Parathyroid adenoma (tissue), 2 donors: Measurements from ENCODE around the gene EYA3.

ENCODE experiments used
- H2AFZ ChIP-seq: fragments of 300-600 bp; sonication (generic); one replicate; pipeline ENCODE4 v1.7.0; 2017; ENCODE audit warnings: antibody characterized with exemption, mild to moderate bottlenecking
- H3K27ac ChIP-seq: fragments of 300-600 bp; sonication (generic); one replicate; pipeline ENCODE4 v1.7.0; 2017
- H3K27me3 ChIP-seq: fragments of 300-600 bp; sonication (generic); one replicate; pipeline ENCODE4 v1.7.0; 2017; ENCODE audit warnings: low read length; ENCODE audit not compliant: control insufficient read depth, insufficient read depth
- H3K36me3 ChIP-seq: fragments of 300-600 bp; sonication (generic); one replicate; pipeline ENCODE4 v1.7.0; 2017; ENCODE audit warnings: low read length; ENCODE audit not compliant: control insufficient read depth, insufficient read depth
- H3K4me1 ChIP-seq: fragments of 300-600 bp; sonication (generic); one replicate; pipeline ENCODE4 v1.7.0; 2017; ENCODE audit warnings: control low read depth
- H3K4me2 ChIP-seq: fragments of 300-600 bp; sonication (generic); one replicate; pipeline ENCODE4 v1.7.0; 2017; ENCODE audit warnings: low read length
- H3K4me3 ChIP-seq: fragments of 300-600 bp; sonication (generic); one replicate; pipeline ENCODE4 v1.7.0; 2017; ENCODE audit warnings: low read depth, low read length
- H3K79me2 ChIP-seq: fragments of 300-600 bp; sonication (generic); one replicate; pipeline ENCODE4 v1.7.0; 2017; ENCODE audit warnings: control low read depth
- H3K9ac ChIP-seq: fragments of 300-600 bp; sonication (generic); one replicate; pipeline ENCODE4 v1.7.0; 2017; ENCODE audit warnings: mild to moderate bottlenecking
- H3K9me3 ChIP-seq: fragments of 300-600 bp; sonication (generic); one replicate; pipeline ENCODE4 v1.7.0; 2017; ENCODE audit warnings: low read length; ENCODE audit not compliant: control insufficient read depth
- CTCF ChIP-seq: fragments of 300-600 bp; sonication (generic); IDR thresholded peaks from one replicate; pipeline ENCODE4 v1.7.0; 2017; ENCODE audit warnings: antibody characterized with exemption, mild to moderate bottlenecking
- donor health status: primary hyperparathyroidism.

EYA3 gene

GRCh38 chr1:27957655-27958054, 130.8 kb downstream of the EYA3 start:
- H3K9me3 ChIP-seq, result no peaks in the 10 kb centered on the region
- no peaks in the 10 kb centered on the region for H3K27me3 ChIP-seq
- H3K4me2 ChIP-seq, result no peak overlapping the region
- no peak overlapping the region for H2AFZ ChIP-seq
- no peaks in the 10 kb centered on the region for H3K79me2 ChIP-seq
- peaks cover 4% of the 10 kb centered on the region for H3K4me1 ChIP-seq
- no peak for TF ChIP-seq CTCF
- no peak overlapping the region for H3K4me3 ChIP-seq
- H3K27ac ChIP-seq, result no peak overlapping the region
- H3K36me3 ChIP-seq, result no peaks in the 10 kb centered on the region
- H3K9ac ChIP-seq, result no peak overlapping the region

- peaks cover 4% of the 10 kb centered on the region for H3K4me1 ChIP-seq
- no peak overlapping the region for H3K4me3 ChIP-seq
- no peak for TF ChIP-seq CTCF
- no peaks in the 10 kb centered on the region for H3K27me3 ChIP-seq
- H3K9ac ChIP-seq, result no peak overlapping the region
- H3K9me3 ChIP-seq, result no peaks in the 10 kb centered on the region
- no peaks in the 10 kb centered on the region for H3K79me2 ChIP-seq
- H3K36me3 ChIP-seq, result no peaks in the 10 kb centered on the region
- no peak overlapping the region for H2AFZ ChIP-seq
- no peak overlapping the region for H3K4me2 ChIP-seq
- H3K27ac ChIP-seq, result no peak overlapping the region
Measured at GRCh38 chr1:27956761-27957160, 131.6 kb downstream of the EYA3 start.

- Histone ChIP-seq H3K27ac (no peak overlapping the region), H3K9ac (no peak overlapping the region), H3K4me3 (no peak overlapping the region), H3K9me3 (no peaks in the 10 kb centered on the region), H3K79me2 (no peaks in the 10 kb centered on the region), H3K4me1 (no peaks in the 10 kb centered on the region), H2AFZ (no peak overlapping the region), H3K27me3 (no peaks in the 10 kb centered on the region), H3K36me3 (no peaks in the 10 kb centered on the region), H3K4me2 (no peak overlapping the region)
- no peak for TF ChIP-seq CTCF
Measured at GRCh38 chr1:27955076-27955475, 133.3 kb downstream of the EYA3 start.

GRCh38 chr1:27954186-27954585, 134.2 kb downstream of the EYA3 start:
- H3K9ac ChIP-seq, result no peak overlapping the region
- H3K36me3 ChIP-seq, result no peaks in the 10 kb centered on the region
- H3K79me2 ChIP-seq, result no peaks in the 10 kb centered on the region
- H3K27me3 ChIP-seq, result no peaks in the 10 kb centered on the region
- H3K27ac ChIP-seq, result no peak overlapping the region
- no peaks in the 10 kb centered on the region for H3K9me3 ChIP-seq
- no peak overlapping the region for H2AFZ ChIP-seq
- no peak for TF ChIP-seq CTCF
- no peaks in the 10 kb centered on the region for H3K4me1 ChIP-seq
- H3K4me2 ChIP-seq, result no peak overlapping the region
- no peak overlapping the region for H3K4me3 ChIP-seq

- H3K4me3 ChIP-seq, result no peak overlapping the region
- no peaks in the 10 kb centered on the region for H3K79me2 ChIP-seq
- H3K9me3 ChIP-seq, result no peaks in the 10 kb centered on the region
- no peak overlapping the region for H2AFZ ChIP-seq
- no peak overlapping the region for H3K9ac ChIP-seq
- H3K4me2 ChIP-seq, result no peak overlapping the region
- no peak for TF ChIP-seq CTCF
- H3K27ac ChIP-seq, result no peak overlapping the region
- H3K4me1 ChIP-seq, result no peaks in the 10 kb centered on the region
- no peaks in the 10 kb centered on the region for H3K36me3 ChIP-seq
- H3K27me3 ChIP-seq, result no peaks in the 10 kb centered on the region
Measured at GRCh38 chr1:27952147-27952546, 136.3 kb downstream of the EYA3 start.
